ENCODE measurements around the gene SDC4.
"Not testable (repeated sequence)": the region's sequence is repeated elsewhere in the genome, so short reads cannot be mapped to it uniquely, and the experiment has no call there.

SDC4 gene

DNA sequence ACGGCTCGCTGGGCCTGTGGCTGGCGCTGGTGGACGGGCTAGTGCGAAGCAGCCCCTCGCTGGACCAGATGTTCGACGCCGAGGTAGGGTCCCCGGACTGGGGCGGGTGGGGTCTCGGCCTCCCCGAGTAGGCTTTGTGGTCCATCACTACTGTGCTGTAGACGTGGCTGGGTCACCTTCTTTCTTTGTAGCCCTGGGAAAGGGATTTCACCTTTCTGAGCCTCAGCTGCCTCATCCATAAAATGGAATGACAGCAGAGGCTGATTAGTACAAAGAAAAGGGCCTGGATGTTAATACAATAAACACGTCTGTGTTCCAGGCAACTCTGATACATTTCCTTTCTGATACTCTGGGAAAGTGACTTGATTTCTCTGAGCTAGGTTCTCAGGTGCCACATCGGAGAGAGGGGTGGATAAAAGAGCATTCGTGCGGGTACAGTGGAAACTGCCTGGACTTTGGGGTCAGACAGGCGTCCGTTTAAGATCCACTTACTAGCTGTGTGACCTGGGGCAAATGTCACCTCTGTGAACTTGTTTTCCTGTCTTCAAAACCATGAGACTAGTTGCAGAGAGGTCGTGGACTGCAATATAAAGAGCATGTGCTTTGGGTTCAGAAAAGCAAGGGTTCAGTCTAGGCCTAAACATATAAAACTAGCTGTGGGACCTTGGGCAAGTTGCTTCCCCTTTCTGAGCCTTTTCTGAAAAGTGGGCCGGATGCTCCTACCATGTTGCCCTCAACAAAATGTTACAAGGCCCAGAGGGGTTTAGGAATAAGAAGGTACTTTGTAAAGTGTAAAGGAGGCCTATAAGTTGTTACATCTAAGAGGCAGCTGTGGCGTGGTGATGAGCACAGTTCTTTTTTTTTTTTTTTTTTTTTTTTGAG, 15.6 kb upstream of the SDC4 start:
- no peak for DNase-seq

DNA sequence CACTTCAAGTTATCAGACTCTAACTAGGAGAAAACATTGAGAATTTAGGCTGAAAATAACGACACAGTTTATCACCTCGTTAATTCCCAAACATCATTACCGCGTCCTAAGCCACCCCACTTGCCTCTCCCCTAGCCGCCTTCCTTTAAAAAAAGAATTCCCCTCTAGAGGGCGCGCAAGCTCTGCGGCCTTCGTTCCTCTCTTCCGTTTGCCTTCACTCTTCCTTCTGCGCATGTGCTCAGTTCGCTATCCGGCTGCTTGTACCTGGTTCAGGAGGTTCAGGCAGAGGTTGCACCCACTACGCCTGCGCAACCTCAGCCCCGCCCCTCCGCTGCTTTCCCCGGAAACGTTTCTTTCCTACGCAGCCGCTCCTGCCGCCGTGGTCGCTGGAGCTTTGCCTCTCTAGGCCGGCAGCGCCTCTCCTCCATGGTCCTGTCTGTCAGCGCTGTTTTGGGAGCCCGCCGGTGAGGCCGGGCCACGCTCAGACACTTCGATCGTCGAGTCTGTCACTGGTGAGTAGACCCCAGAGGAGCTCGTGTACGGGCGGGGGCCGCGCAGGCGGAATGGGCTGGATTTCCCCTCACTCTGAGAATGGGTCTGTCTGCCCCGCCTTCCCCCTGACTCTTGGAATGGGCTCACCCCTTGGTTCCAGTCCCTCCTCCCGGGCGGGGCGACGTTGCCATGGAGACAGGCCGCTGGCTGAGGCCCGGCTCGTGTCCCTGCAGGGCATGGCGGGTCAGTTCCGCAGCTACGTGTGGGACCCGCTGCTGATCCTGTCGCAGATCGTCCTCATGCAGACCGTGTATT, 14.8 kb upstream of the SDC4 start, which contains the start of gene SYS1:
SYS1 (plus strand) TSS at position 353 of the 807 bp plus-strand sequence; CDS start at position 729, 376 bp downstream.
- peak; percentile 99 for DNase-seq

GRCh38 chr20:45361793-45362192, 13.6 kb upstream of the SDC4 start:
- no peak for DNase-seq

- no peak for DNase-seq
Observed at GRCh38 chr20:45359406-45360148, 11.4 kb upstream of the SDC4 start.

DNA sequence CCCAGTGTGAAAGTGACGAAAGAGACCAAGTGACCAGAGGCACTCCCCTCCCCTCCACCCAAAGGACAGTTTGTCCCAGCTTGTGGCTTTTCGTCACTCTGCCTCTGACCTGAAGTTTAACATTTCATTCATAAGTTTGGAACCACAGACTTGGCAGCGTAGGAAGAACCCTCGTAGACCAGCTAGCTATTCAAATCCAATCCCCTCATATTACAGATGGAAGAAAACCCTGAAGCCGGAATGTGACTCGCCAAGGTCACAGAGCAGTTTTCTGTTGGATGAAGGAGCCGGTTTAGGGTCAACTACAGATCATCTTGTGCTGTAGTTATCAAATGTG, 10.8 kb upstream of the SDC4 start:
- no peak for DNase-seq

DNA sequence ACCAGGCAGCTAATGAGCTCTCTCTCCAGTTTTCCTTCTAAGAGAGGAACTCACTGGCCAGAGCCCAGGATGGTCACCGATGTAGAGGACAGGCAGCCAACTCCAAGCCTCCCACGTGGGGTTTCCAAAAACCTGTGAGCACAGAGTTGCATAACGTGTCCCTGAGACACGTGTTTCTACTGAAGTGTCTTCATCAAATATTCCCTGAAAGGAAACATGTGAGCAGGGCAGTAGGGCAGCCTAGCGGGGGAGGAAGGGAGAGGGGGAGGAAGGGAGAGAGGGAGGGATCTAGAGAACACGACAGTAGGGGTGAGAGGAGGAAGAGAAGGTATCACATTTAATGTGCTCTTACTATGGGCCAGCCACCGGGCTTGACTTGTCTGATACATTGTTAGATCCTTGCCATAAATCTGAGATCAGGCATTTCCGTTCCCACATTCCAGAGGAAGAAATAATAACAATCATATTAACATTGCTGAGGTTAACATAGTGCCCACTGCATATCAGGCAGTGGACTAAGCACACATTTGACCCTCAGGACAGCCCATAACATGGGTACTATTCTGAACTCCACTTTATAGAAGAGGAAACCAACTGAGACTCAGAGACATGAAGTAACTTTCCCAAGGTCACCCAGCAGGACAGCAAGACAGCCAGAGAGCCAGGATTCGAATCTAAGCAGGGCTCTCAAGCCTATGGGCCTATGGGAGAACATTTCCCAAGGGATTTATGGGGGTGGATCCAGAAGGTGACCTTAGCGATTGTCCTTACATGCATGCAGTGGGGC, 10.3 kb upstream of the SDC4 start:
- no peak for DNase-seq

DNA sequence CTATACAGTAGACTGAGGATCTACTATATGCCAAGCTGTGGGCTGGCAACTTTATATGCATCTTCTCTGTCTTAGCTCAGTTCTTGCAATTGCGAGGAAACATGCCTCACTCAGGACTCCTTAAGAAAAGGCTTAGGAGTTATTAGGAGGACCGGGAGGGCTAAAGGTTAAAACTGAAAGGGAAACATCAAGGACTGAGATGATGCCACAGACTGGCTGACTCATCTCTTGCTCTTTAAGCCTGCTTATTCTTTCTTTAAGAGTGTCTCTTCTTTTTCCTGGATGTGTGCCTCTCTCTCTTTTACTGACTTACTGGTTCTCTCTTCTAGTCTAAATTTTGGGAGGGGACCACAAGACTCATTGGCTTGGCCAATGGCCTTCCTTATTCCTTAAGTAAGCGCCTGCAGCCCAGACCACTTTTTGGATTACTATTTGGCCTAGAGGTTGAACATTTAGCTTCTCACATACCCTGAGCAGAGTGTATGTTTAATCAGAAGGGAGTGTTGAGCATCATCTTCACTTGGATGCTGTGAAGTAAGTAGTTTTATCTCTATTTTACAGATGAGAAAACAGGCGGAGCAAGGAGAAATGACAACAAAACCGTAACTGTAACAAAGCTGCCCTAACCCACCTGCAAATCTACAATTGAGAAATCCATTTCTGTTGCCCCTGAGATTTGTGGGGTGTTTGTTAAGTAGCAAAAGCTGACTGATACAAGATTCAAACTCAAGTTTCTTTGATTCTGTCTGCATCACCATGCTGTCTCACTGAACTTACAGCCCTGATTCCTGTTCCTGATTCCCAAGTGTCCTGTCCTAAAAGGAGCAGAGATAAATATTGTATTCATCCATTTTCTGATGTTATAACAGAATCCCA, 7.2 kb upstream of the SDC4 start:
- no peak for DNase-seq

- no peak for DNase-seq
Observed at GRCh38 chr20:45354423-45355208, 6.4 kb upstream of the SDC4 start.

DNA sequence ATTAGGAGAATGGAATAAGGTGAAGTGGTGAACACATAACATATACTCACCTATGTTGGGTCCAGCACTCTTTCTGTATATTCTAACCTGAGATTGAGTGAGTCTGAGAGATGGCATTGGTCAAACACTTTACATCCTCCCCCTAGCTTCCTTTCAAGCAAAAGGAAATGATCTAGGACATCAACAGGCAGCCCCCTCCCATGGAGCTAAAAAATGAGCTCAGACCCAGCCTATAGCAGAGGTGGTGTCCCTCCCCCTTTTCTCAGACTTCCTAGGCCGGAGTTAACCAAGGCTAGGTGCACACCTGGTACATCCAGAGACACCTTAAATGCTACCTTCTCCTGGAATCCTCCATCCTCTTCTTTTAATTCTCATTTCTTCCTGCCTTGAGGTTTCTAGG, 5.5 kb upstream of the SDC4 start:
- no peak for DNase-seq

- no peak for DNase-seq
Observed at GRCh38 chr20:45352729-45353128, 4.5 kb upstream of the SDC4 start.

GRCh38 chr20:45350795-45351194, 2.6 kb upstream of the SDC4 start:
- DNase-seq: not testable (repeated sequence)

- DNase-seq: no peak
Observed at GRCh38 chr20:45350217-45350616, 2.0 kb upstream of the SDC4 start.

DNA sequence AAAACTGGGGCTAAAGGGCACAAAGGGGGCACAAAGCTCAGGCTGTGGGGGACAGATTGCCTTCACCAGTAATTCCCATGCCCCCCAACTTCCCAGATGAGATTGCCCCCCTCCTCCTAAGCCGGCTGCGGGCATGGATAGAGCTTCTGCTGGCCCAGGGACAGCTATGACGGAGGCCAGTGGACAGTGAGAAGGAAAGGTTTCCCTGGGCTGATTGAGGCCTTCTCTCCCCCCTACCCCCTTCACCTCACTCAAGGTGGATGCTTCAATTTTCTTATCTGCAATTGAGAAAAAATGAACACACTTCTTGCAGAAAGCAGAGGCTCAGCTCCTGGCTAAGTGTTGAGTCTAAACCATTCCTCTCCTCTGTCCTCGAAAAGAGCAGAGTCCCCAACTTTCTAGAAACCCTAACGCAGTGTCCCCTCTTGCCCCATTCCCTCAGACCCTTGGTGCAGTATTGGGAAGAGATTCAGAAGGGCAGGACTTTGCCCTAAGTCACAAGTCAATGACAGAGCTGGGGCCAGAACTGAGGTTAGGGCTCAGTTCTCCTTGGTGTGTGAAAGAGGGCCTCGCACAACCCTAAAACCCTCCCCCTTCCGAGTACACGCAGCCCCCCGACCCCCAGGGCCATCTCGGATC, 808 bp downstream of the SDC4 start:
- DNase-seq: no peak

DNA sequence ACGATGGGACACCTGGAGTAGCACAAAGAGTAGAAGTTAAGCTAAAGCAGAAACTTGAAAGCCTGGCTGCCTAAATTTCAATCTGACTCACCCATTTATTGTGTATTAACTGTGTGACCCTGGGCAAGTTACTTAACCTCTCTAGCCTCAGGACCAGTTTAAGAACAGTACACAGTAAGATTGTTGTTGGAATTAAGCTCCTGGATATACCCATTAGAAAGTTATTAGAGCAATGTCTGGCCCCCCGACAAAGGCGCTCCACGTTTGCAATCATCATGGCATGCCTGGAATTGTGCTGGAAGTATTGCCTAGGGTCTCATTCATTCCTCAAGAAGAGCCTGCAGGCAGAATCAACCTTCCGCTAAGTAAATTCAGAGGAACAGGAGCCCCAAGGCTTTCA, 1.4 kb downstream of the SDC4 start:
- DNase-seq: no peak

DNA sequence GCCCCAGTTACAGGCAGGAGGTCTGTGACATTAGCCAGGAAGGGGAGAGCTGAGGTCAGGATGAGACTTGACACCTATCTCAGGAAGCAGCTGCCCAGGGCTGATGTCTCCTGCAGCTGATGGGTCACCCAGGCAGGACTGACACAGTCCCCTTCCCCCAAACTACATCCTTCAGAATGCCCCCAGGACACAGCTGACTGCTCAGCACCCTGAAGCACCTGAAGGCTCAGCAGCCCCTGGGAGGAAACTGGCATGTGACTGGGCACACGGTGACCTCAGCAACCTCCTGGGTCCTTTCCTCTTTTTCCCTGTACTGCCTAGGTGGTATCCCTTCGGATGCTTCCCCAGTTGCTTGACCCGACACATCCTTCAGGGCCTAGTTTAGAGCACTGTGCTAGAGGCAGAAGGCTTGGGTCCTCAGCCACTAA, 1.9 kb downstream of the SDC4 start:
- no peak for DNase-seq

DNA sequence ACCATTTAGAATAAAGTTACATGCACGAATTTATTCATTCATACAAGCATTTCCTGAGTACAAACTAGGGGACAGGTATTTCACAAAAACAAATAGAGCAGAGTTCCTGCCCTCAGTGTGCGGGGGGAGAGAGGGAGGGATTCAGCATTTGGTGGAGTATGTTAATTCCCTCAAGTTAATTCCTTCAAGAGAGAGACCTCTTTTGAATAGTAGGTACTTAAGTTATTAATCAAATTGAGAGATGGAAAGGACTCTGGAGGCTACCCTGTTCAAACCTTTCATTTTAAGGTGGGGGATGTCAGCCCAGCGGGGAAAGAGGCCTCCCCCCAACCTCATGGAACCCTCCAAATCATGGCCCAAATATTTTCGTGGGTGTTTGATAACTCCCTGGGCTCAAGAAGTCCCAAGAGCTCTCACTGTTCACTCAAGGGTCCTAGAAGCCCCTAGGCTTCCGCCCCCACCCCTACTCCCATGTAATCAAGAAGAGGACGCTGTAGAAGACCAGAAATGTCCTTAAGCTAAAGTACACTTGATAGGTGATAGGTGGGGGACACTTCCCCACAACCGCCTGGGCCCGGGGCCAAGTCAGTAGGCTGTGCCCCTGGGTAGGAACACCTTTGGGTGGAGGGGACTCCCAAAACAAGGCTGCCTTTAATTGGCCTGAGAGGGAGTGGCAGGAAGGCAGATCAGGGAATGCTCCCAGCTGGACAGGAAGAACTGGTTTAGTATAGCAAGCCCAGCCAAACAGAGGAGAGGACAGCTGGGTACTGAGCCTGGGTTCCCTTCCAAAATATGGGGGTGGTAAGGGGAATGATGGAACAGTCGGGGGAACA, 2.9 kb downstream of the SDC4 start:
- DNase-seq: no peak

DNA sequence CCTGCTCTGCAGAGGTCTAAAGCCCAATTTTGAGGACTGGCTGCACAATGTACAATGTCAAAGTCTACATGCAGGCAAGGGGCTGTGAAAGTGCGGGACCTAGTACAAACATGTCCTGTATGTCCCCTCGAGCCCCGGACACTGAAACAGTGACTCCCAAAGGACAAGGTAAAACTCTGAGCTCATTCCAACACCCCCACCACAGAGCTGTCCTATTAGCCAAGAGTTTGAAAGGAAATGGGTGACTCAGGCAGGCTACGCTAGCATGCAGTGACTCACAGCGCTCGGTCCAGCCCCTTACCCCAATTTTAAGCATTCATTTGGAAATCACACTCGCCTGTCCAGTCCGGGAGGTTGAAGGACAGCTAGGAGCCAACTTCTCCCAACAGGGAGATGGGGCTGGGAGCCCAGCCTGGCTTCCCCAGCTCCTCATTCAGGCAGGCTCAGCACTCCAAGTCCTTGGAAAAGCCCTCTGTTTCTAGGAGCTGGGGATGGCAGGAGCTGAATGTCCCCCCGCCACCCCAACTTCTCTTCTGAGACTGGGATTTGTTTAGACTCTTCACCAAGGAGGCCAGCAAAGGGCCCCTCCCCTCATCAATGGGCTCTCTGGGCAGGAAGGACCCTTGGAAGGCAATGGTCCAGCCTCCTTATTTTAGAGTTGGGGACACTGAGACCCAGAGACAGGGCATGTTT, 3.9 kb downstream of the SDC4 start:
- DNase-seq: no peak

GRCh38 chr20:45343532-45344167, 4.6 kb downstream of the SDC4 start:
- DNase-seq: no peak

Measured in CD4-positive, alpha-beta T cell treated with Interleukin-17A for 1 hour (primary cell).